Trophoblast cell (in vitro differentiated cells and primary cell): Measurements from ENCODE around the gene SYNGR2.

Source experiments
- DNase-seq, 2 donors: peaks; one replicate each; pipeline ENCODE4 v3.0.0-alpha.2; 2016
- H2AFZ ChIP-seq: 2 replicates; pipeline ENCODE4 v1.6.1; 2013; ENCODE audit warnings: low read length, moderate library complexity, mild to moderate bottlenecking; ENCODE audit not compliant: insufficient read depth, poor library complexity
- H2AK5ac ChIP-seq: 2 replicates; pipeline ENCODE4 v1.6.1; 2013; ENCODE audit warnings: mild to moderate bottlenecking, low read length
- H2BK120ac ChIP-seq: 2 replicates; pipeline ENCODE4 v1.6.1; 2013; ENCODE audit warnings: low read length, mild to moderate bottlenecking, moderate library complexity; ENCODE audit not compliant: insufficient read depth, poor library complexity
- H2BK12ac ChIP-seq: 2 replicates; pipeline ENCODE4 v1.6.1; 2013; ENCODE audit warnings: mild to moderate bottlenecking, low read length, moderate library complexity
- H2BK5ac ChIP-seq: 2 replicates; pipeline ENCODE4 v1.6.1; 2013; ENCODE audit warnings: low read length, low read depth, moderate library complexity, mild to moderate bottlenecking; ENCODE audit not compliant: poor library complexity
- H3K14ac ChIP-seq: 2 replicates; pipeline ENCODE4 v1.6.1; 2013; ENCODE audit warnings: mild to moderate bottlenecking, low read length
- H3K18ac ChIP-seq: 2 replicates; pipeline ENCODE4 v1.6.1; 2013; ENCODE audit warnings: mild to moderate bottlenecking, low read length
- H3K23ac ChIP-seq: 2 replicates; pipeline ENCODE4 v1.6.1; 2013; ENCODE audit warnings: low read length
- H3K27ac ChIP-seq: 2 replicates; pipeline ENCODE4 v1.5.1; 2013; ENCODE audit warnings: low read depth, mild to moderate bottlenecking, inconsistent platforms, low read length, moderate library complexity
- H3K27me3 ChIP-seq: 2 replicates; pipeline ENCODE4 v1.6.1; 2013; ENCODE audit warnings: inconsistent platforms, mild to moderate bottlenecking, low read length, moderate library complexity; ENCODE audit not compliant: insufficient read depth
- H3K36me3 ChIP-seq, 2 experiments: 1 replicate in 1 of 2; 2 replicates in 1 of 2; pipeline ENCODE4 v1.6.1; 2013; ENCODE audit warnings: low read length in 2 of 2, mild to moderate bottlenecking in 2 of 2, moderate library complexity in 1 of 2; ENCODE audit not compliant: insufficient read depth in 2 of 2, control insufficient read depth in 1 of 2
- H3K4ac ChIP-seq: 2 replicates; pipeline ENCODE4 v1.6.1; 2013; ENCODE audit warnings: low read depth, mild to moderate bottlenecking, low read length, moderate library complexity
- H3K4me1 ChIP-seq, 2 experiments: 1 replicate in 1 of 2; 2 replicates in 1 of 2; pipeline ENCODE4 v1.6.1; 2013; ENCODE audit warnings: low read length in 2 of 2, mild to moderate bottlenecking in 2 of 2, moderate library complexity in 1 of 2; ENCODE audit not compliant: insufficient read depth in 2 of 2, control insufficient read depth in 1 of 2
- H3K4me2 ChIP-seq: 2 replicates; pipeline ENCODE4 v1.6.1; 2013; ENCODE audit warnings: inconsistent platforms, mild to moderate bottlenecking, low read length, moderate library complexity
- H3K4me3 ChIP-seq: 2 replicates; pipeline ENCODE4 v1.5.1; 2013; ENCODE audit warnings: mild to moderate bottlenecking, low read depth, low read length, inconsistent platforms
- H3K79me1 ChIP-seq: one replicate; pipeline ENCODE4 v1.6.1; 2013; ENCODE audit warnings: low read length
- H3K79me2 ChIP-seq: 2 replicates; pipeline ENCODE4 v1.6.1; 2013; ENCODE audit warnings: low read length, mild to moderate bottlenecking; ENCODE audit not compliant: control insufficient read depth, insufficient read depth, poor library complexity
- H3K9ac ChIP-seq: 2 replicates; pipeline ENCODE4 v1.6.1; 2013; ENCODE audit warnings: mild to moderate bottlenecking, low read length
- H3K9me3 ChIP-seq: 2 replicates; pipeline ENCODE4 v1.6.1; 2013; ENCODE audit warnings: low read depth, mild to moderate bottlenecking, control low read depth, inconsistent platforms, low read length; ENCODE audit not compliant: insufficient read depth
- H4K12ac ChIP-seq: 2 replicates; pipeline ENCODE4 v1.6.1; 2013; ENCODE audit warnings: low read depth, mild to moderate bottlenecking, low read length, moderate library complexity
- H4K8ac ChIP-seq: 2 replicates; pipeline ENCODE4 v1.6.1; 2013; ENCODE audit warnings: low read depth, mild to moderate bottlenecking, low read length, moderate library complexity
- H4K91ac ChIP-seq: one replicate; pipeline ENCODE4 v1.6.1; 2013; ENCODE audit warnings: low read depth, mild to moderate bottlenecking, low read length, moderate library complexity
- WGBS: extraction: QIAGEN DNeasy Blood & Tissue Kit; methylation state at CpG from one replicate; pipeline ENCODE4 v1.1.7; 2013; ENCODE audit warnings: missing lambda C conversion rate; ENCODE audit not compliant: insufficient read length, insufficient coverage; ENCODE audit errors: extremely low coverage; 5-methylcytosine and 5-hydroxymethylcytosine counted together

Gene SYNGR2

DNA sequence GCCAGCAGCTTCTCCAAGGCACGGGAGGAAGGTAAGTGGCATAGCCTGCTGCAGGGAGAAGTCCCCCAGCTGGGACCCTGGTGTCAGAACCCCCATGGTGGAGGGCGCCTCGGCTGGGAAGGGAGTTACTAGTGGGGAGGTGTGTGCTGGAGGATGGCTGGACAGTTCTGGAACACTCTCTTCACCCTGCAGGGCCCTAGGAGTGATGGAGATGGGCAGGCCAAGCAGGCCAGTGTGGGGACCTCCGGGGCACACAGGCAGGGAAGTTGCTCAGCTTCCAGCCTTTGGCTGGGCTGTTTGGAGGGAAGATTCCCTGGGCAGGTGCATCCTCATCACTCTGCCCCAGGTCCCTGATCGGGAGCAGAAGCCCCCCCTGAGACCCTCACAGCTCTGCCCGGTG lies 21.5 kb upstream of the SYNGR2 start:
- no peaks in the 10 kb centered on the region for H3K79me2 ChIP-seq
- no peak overlapping the region for H3K27ac ChIP-seq
- no peak overlapping the region for H2AK5ac ChIP-seq
- no CpG with 5 or more reads among the region's 6 CpGs for WGBS
- H4K8ac ChIP-seq = no peak overlapping the region
- H3K36me3 ChIP-seq = no peaks in the 10 kb centered on the region
- no peak overlapping the region for H3K4me3 ChIP-seq
- no peaks in the 10 kb centered on the region for H3K9me3 ChIP-seq
- no peaks in the 10 kb centered on the region for H3K27me3 ChIP-seq
- no peak overlapping the region for H2BK5ac ChIP-seq
- H4K12ac ChIP-seq = no peak overlapping the region
- no peak overlapping the region for H3K23ac ChIP-seq
- H2BK12ac ChIP-seq = no peak overlapping the region
- H3K14ac ChIP-seq = no peak overlapping the region
- no peak overlapping the region for H3K9ac ChIP-seq
- no peak overlapping the region for H4K91ac ChIP-seq
- no peak for DNase-seq
- H3K4me1 ChIP-seq = peaks cover 2 to 4% of the 10 kb centered on the region in 2 experiments
- no peak overlapping the region for H2AFZ ChIP-seq
- H3K79me1 ChIP-seq = no peaks in the 10 kb centered on the region
- no peak overlapping the region for H3K4ac ChIP-seq
- H3K18ac ChIP-seq = no peak overlapping the region
- no peak overlapping the region for H2BK120ac ChIP-seq
- H3K4me2 ChIP-seq = no peak overlapping the region

DNA sequence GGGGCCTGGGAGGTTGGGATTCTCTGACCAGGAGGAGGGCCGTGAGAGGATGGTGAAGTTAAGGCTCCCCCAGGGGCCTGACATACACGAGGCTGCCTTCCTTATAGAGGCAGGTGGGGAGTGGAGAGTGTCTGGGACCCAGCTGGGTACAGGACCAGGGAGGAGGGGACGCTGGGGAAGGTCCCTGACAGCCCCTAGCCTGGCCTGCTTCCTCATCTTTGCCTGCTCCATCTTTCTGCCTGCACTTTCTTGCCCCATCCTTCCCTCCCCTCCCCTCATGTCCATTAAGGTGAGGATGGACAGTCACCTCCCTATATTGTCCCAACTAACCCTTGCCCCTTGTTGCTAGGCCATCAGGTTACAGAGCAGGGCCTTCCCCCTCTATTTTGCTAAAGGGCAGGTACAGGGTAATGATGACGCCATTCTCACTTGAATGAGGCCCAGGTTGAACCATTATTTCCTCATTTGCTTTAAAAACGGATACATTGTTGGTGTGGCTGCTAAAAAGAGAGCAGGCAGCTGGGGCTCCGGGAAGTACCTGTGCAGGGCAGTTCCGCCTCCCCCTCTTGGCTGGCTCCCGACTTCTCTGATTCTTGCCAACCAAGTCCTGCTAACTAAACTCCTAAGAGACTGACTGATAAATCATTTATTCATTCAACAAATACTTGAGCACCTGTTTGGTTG lies 20.9 kb upstream of the SYNGR2 start:
- H3K4ac ChIP-seq = no peak overlapping the region
- no peak overlapping the region for H3K18ac ChIP-seq
- no CpG with 5 or more reads among the region's 8 CpGs for WGBS

DNA sequence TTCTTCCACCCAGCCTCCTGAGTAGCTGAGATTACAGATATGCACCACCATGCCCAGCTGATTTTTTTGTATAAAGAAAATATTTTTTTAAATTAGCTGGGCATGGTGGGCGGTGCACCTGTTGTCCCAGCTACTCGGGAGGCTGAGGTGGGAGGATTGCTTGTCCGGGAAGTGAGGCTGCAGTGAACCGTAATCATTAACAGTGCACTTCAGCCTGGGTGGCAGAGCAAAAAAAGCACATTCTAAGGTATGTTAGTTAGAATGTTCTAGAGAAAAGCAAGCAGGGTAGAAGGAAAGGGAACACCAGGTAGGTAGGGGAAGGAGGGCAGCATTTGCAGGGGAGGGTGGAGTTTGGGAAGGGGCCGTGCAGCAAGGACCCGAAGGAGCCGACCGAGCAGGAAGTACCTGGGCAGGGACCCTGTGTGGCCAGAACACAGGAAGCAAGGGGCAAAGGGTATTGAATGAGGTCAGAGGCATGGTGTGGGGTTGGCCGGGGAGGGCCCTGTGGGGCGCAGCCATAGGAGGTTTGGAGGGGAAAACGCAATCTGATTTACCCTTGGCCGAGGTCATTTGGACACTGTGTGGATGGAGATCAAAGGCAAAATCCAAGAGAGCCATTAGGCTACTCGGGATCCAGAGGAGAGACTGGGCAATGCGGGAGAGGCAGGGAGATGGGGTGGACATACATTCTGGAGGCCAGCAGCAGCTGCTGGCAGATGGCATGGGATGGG lies 19.9 kb upstream of the SYNGR2 start:
- Histone ChIP-seq H2AK5ac (no peak overlapping the region), H2BK120ac (no peak overlapping the region), H2BK12ac (no peak overlapping the region), H3K79me1 (no peaks in the 10 kb centered on the region), H3K4me3 (no peak overlapping the region), H3K14ac (no peak overlapping the region), H2BK5ac (no peak overlapping the region), H3K9ac (no peak overlapping the region), H3K9me3 (no peaks in the 10 kb centered on the region), H3K36me3 (no peaks in the 10 kb centered on the region), H4K91ac (no peak overlapping the region), H4K8ac (no peak overlapping the region), H2AFZ (no peak overlapping the region), H3K27ac (no peak overlapping the region), H3K18ac (no peak overlapping the region), H3K27me3 (no peaks in the 10 kb centered on the region), H4K12ac (no peak overlapping the region), H3K4me2 (no peak overlapping the region), H3K4ac (no peak overlapping the region), H3K79me2 (no peaks in the 10 kb centered on the region), H3K4me1 (peaks cover 2 to 5% of the 10 kb centered on the region in 2 experiments), H3K23ac (no peak overlapping the region)
- no peak for DNase-seq
- no CpG with 5 or more reads among the region's 14 CpGs for WGBS

More for the DNA sequence above, 20.9 kb upstream of the SYNGR2 start:
- Histone ChIP-seq H2BK12ac (no peak overlapping the region), H3K79me1 (no peaks in the 10 kb centered on the region), H3K9ac (no peak overlapping the region), H3K36me3 (no peaks in the 10 kb centered on the region), H4K8ac (no peak overlapping the region), H2BK5ac (no peak overlapping the region), H3K4me3 (no peak overlapping the region), H3K14ac (no peak overlapping the region), H4K12ac (no peak overlapping the region), H2AFZ (no peak overlapping the region), H3K27me3 (no peaks in the 10 kb centered on the region), H3K4me2 (no peak overlapping the region), H2AK5ac (no peak overlapping the region), H3K4me1 (peaks cover 2 to 5% of the 10 kb centered on the region in 2 experiments), H4K91ac (no peak overlapping the region), H2BK120ac (no peak overlapping the region), H3K79me2 (no peaks in the 10 kb centered on the region), H3K23ac (no peak overlapping the region), H3K27ac (no peak overlapping the region), H3K9me3 (no peaks in the 10 kb centered on the region)
- DNase-seq = no peak

DNA sequence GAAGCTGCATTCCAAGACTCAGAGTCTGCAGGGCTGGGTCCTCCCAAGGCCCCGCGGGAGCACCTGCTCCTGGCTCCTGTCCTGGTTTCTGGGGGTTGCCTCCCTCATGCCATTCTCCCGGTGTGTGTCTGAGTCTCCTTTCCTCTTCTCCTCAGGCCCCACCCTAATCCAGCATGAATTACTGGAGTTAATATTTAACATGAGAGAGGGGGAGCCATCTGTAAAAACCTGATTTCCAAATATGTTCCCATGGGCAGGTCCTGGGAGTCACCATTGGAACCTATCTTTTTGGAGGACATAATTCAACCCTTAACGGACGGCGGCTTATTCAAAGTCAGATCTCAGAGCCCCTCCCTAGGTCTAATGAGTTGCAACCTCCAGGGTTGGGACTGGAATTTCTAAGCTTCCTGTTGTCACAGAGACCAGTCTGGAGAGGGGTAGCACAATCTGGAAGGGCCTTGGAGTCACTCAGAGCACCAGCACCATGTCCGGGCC lies 16.8 kb upstream of the SYNGR2 start:
- no peak overlapping the region for H2BK12ac ChIP-seq

More for the DNA sequence above, 16.8 kb upstream of the SYNGR2 start:
- no peak for DNase-seq
- Histone ChIP-seq H3K14ac (no peak overlapping the region), H3K9me3 (no peaks in the 10 kb centered on the region), H3K9ac (no peak overlapping the region), H3K4me1 (peaks cover 2 to 5% of the 10 kb centered on the region in 2 experiments), H4K8ac (no peak overlapping the region), H2BK5ac (no peak overlapping the region), H3K79me1 (no peaks in the 10 kb centered on the region), H4K12ac (no peak overlapping the region), H3K23ac (no peak overlapping the region), H3K18ac (no peak overlapping the region), H3K79me2 (no peaks in the 10 kb centered on the region), H3K4me2 (no peak overlapping the region), H3K36me3 (no peaks in the 10 kb centered on the region), H3K4me3 (no peak overlapping the region), H3K27ac (no peak overlapping the region), H2AFZ (no peak overlapping the region), H3K4ac (no peak overlapping the region), H2BK120ac (no peak overlapping the region), H2AK5ac (no peak overlapping the region), H3K27me3 (no peaks in the 10 kb centered on the region), H4K91ac (no peak overlapping the region)
- no CpG with 5 or more reads among the region's 7 CpGs for WGBS
